GM21737 (cell line): ENCODE results near the gene PRR5.

Source experiments
- ATAC-seq: cut with Tn5 transposase; IDR thresholded peaks from one replicate; pipeline ENCODE4 v1.9.1; 2021; ENCODE audit warnings: mild to moderate bottlenecking, moderate library complexity; ENCODE audit not compliant: unreplicated experiment

The PRR5 gene

GRCh38 chr22:44782363-44782963 is 80.5 kb downstream of the PRR5 start:
- ATAC-seq, result no peak

- no peak for ATAC-seq
Observed at GRCh38 chr22:44783091-44783490, 81.1 kb downstream of the PRR5 start.

- no peak for ATAC-seq
Observed at GRCh38 chr22:44783581-44783980, 81.6 kb downstream of the PRR5 start.

GRCh38 chr22:44786136-44786535 is 84.1 kb downstream of the PRR5 start:
- no peak for ATAC-seq

- no peak for ATAC-seq
Observed at GRCh38 chr22:44786610-44787009, 84.6 kb downstream of the PRR5 start.
